ENCODE measurements around the gene RAB36. TPM values are rescaled to one million over a fixed set of nuclear protein-coding genes. Genes with fewer than 3 reads are reported as not detected.
"Not testable (repeated sequence)": the region's sequence is repeated elsewhere in the genome, so short reads cannot be mapped to it uniquely, and the experiment has no call there.

Gene RAB36
- total RNA-seq, 2 experiments from 2014 or later: 0.41 to 3.0 TPM

GRCh38 chr22:23133922-23134321 is 11.4 kb upstream of the RAB36 start:
- Histone ChIP-seq H3K27ac (ENCODE audit: low read depth, low read length, poor library complexity, severe bottlenecking) (no peak overlapping the region), H3K4me1 (ENCODE audit: insufficient read depth, low read length, poor library complexity, severe bottlenecking) (peaks cover 29% of the 10 kb centered on the region), H3K9me2 (ENCODE audit: insufficient read depth, low read length) (no peaks in the 10 kb centered on the region), H3K79me2 (ENCODE audit: insufficient read depth, low read depth, low read length) (no peaks in the 10 kb centered on the region), H3K9me3 (ENCODE audit: low read length) (no peaks in the 10 kb centered on the region), H3K4me3 (ENCODE audit: low read depth, low read length, poor library complexity, severe bottlenecking) (no peak overlapping the region), H2AFZ (ENCODE audit: low read length) (no peak overlapping the region), H4K20me1 (ENCODE audit: insufficient read depth, low read length) (no peaks in the 10 kb centered on the region), H3K36me3 (ENCODE audit: insufficient read depth, low read length) (no peaks in the 10 kb centered on the region), H3K4me2 (ENCODE audit: low read length) (no peak overlapping the region)
- intact Hi-C loops (cut with micrococcal nuclease; ENCODE audit: unreplicated experiment): no loop called here
- BruUV-seq (replicated peaks): no TSS peak
- DNase-seq (ENCODE audit: low spot score): no peak
- CTCF ChIA-PET (ENCODE audit: unreplicated experiment): no interaction called here
- POLR2A ChIA-PET: interaction anchor here (1.4 kb wide), 1 partner anchor 179 kb away, joined by 8 read pairs; no protein-coding TSS in a partner anchor
- no peak for TF ChIP-seq CTCF (conservative IDR thresholded peaks at IDR 0.05; ENCODE audit: low read length)
- no peak for TF ChIP-seq EZH2phosphoT487 (IDR thresholded peaks at IDR 0.05; ENCODE audit: borderline replicate concordance, low read depth, low read length)

- H3K4me3 ChIP-seq (ENCODE audit: low read depth, low read length, poor library complexity, severe bottlenecking); H2AFZ ChIP-seq (ENCODE audit: low read length); DNase-seq (ENCODE audit: low spot score); H3K79me2 ChIP-seq (ENCODE audit: insufficient read depth, low read depth, low read length); H3K9me2 ChIP-seq (ENCODE audit: insufficient read depth, low read length); H4K20me1 ChIP-seq (ENCODE audit: insufficient read depth, low read length); H3K9me3 ChIP-seq (ENCODE audit: low read length); H3K36me3 ChIP-seq (ENCODE audit: insufficient read depth, low read length); CTCF ChIA-PET (ENCODE audit: unreplicated experiment); BruUV-seq (replicated peaks): not testable (repeated sequence)
- peak overlapping the region; percentile 94 for H3K27ac ChIP-seq (ENCODE audit: low read depth, low read length, poor library complexity, severe bottlenecking)
- intact Hi-C loops (cut with micrococcal nuclease; ENCODE audit: unreplicated experiment): loop anchor here (5.0 kb wide), 1 partner anchor 270 kb away; no protein-coding TSS in a partner anchor
- peaks cover 55% of the 10 kb centered on the region for H3K4me1 ChIP-seq (ENCODE audit: insufficient read depth, low read length, poor library complexity, severe bottlenecking)
- H3K4me2 ChIP-seq (ENCODE audit: low read length): peak overlapping the region; percentile 68; the same call in 1 of the 2 replicates
- POLR2A ChIA-PET: interaction anchor here (0.8 kb wide), 1 partner anchor 14 kb away, joined by 3 read pairs; no protein-coding TSS in a partner anchor
Observed at GRCh38 chr22:23136991-23137390, 8.3 kb upstream of the RAB36 start.

GRCh38 chr22:23137468-23137867 is 7.8 kb upstream of the RAB36 start:
- Histone ChIP-seq H3K9me3 (ENCODE audit: low read length) (no peaks in the 10 kb centered on the region), H3K79me2 (ENCODE audit: insufficient read depth, low read depth, low read length) (no peaks in the 10 kb centered on the region), H3K9me2 (ENCODE audit: insufficient read depth, low read length) (no peaks in the 10 kb centered on the region), H3K4me2 (ENCODE audit: low read length) (peak overlapping the region; percentile 68), H3K4me1 (ENCODE audit: insufficient read depth, low read length, poor library complexity, severe bottlenecking) (peaks cover 58% of the 10 kb centered on the region), H2AFZ (ENCODE audit: low read length) (peak overlapping the region; percentile 17; the same call in 1 of the 2 replicates), H3K27ac (ENCODE audit: low read depth, low read length, poor library complexity, severe bottlenecking) (peak overlapping the region; percentile 94), H3K4me3 (ENCODE audit: low read depth, low read length, poor library complexity, severe bottlenecking) (peak overlapping the region; percentile 35), H3K36me3 (ENCODE audit: insufficient read depth, low read length) (no peaks in the 10 kb centered on the region), H4K20me1 (ENCODE audit: insufficient read depth, low read length) (no peaks in the 10 kb centered on the region)
- TF ChIP-seq EZH2phosphoT487 (IDR thresholded peaks at IDR 0.05; ENCODE audit: borderline replicate concordance, low read depth, low read length) (no peak), CTCF (conservative IDR thresholded peaks at IDR 0.05; ENCODE audit: low read length) (no peak)
- CTCF ChIA-PET (ENCODE audit: unreplicated experiment): no interaction called here
- intact Hi-C loops (cut with micrococcal nuclease; ENCODE audit: unreplicated experiment): loop anchor here (5.0 kb wide), 1 partner anchor 270 kb away; no protein-coding TSS in a partner anchor
- BruUV-seq (replicated peaks): no TSS peak
- DNase-seq (ENCODE audit: low spot score): peak; percentile 18
- POLR2A ChIA-PET: interaction anchor here (0.7 to 4.0 kb wide), 7 partner anchors 9 to 134 kb away, joined by 3 to 17 read pairs (median 4); no protein-coding TSS in a partner anchor
